Suprapubic skin (tissue), 4 donors: ENCODE results near the gene BTG4.

Source experiments
- EP300 ChIP-seq: sonication (generic); formaldehyde crosslinking; IDR thresholded peaks from one replicate; pipeline ENCODE4 v1.6.1; 2017; ENCODE audit warnings: antibody characterized with exemption
- POLR2A ChIP-seq, 2 donors: fragments of 450-650 bp; IDR thresholded peaks; one replicate each; pipeline ENCODE4 v1.6.1; 2017; ENCODE audit warnings: antibody characterized with exemption in 2 of 2, mild to moderate bottlenecking in 2 of 2, moderate library complexity in 2 of 2
- POLR2AphosphoS5 ChIP-seq, 3 donors: sonication (generic); formaldehyde crosslinking; IDR thresholded peaks; one replicate each; pipeline ENCODE4 v1.6.1; 2017; ENCODE audit warnings: antibody characterized with exemption in 3 of 3
- TF ChIP-seq, protein P1 (sequence below), 2 donors: fragments of 200-600 bp in 1 of 2; fragments of 450-650 bp in 1 of 2; sonication (generic) in 1 of 2; IDR thresholded peaks; one replicate each; pipeline ENCODE4 v1.5.1; 2016 to 2019; ENCODE audit warnings: antibody characterized with exemption in 2 of 2, mild to moderate bottlenecking in 1 of 2, moderate library complexity in 1 of 2

DNA sequence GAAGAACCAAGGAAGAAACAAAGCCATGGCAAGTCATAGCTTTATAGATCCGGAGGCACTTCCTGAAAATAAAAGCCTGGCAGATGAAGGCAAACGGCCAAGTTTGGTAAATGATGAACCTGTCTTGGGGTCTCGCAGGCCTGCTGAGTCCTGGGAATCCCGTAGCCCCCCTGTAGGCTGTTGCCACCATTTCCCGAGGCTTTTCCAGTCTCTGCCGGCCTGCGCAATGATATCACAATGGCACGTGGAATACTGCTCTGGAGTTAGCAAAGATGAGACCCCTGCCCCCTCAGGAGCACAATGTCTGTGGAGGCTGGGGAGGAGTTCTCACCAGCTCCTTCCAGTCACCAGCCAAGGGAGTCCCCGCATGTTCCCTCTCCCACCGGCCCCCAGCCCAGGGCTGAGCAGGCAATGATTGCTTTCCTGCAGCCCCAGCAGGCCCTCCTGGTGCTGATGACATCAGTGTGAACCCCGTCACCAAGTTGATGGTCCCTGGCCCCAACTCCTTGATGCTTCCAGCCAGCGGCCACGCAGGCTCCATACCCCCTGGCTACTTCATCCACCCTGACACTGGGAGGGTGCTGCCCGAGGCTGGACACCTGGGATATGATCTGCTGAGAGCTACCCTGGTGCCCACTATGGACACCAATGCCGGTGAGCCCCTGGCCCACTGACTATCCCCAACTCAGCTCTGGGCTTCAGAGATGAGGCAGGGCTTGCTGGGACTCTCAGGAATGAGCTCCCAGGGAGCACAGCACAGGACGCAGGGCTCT, 55.9 kb downstream of the BTG4 start:
- TF ChIP-seq, protein P1, sequence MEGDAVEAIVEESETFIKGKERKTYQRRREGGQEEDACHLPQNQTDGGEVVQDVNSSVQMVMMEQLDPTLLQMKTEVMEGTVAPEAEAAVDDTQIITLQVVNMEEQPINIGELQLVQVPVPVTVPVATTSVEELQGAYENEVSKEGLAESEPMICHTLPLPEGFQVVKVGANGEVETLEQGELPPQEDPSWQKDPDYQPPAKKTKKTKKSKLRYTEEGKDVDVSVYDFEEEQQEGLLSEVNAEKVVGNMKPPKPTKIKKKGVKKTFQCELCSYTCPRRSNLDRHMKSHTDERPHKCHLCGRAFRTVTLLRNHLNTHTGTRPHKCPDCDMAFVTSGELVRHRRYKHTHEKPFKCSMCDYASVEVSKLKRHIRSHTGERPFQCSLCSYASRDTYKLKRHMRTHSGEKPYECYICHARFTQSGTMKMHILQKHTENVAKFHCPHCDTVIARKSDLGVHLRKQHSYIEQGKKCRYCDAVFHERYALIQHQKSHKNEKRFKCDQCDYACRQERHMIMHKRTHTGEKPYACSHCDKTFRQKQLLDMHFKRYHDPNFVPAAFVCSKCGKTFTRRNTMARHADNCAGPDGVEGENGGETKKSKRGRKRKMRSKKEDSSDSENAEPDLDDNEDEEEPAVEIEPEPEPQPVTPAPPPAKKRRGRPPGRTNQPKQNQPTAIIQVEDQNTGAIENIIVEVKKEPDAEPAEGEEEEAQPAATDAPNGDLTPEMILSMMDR (IDR thresholded peaks at IDR 0.05) = no peak
- no peak for TF ChIP-seq POLR2A (IDR thresholded peaks at IDR 0.05)
- no peak for TF ChIP-seq POLR2AphosphoS5 (IDR thresholded peaks at IDR 0.05)
- TF ChIP-seq EP300 = no peak
